ENCODE measurements around the gene SUCLA2.

Gene SUCLA2

DNA sequence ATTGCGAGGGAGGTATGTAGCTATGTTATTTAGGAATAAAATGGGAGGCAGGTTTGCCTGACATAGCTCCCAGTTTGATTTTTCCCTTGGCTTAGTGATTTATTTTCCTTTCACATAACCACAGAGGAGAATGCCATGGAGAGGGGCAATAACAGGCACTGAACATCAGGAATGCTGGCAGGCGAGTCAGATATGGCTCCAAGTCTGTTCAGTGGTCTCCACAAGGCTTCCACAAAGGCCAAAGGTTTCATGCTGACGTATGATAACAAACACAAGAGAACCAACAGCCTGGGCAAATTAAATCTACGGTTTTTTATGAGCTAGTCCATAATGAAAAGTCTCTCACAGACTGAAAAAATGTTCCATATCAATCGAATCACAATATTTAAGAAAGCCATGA is 66.7 kb downstream of the SUCLA2 start:
- no peaks in the 10 kb centered on the region for H3K36me3 ChIP-seq
- H3K9me3 ChIP-seq (ENCODE audit: severe bottlenecking) = no peaks in the 10 kb centered on the region
- no peak for DNase-seq
- no peak overlapping the region for H3K27ac ChIP-seq
- no peaks in the 10 kb centered on the region for H3K27me3 ChIP-seq (ENCODE audit: insufficient read depth, low read depth, severe bottlenecking)
- no peak overlapping the region for H3K4me3 ChIP-seq (ENCODE audit: low read depth, low read length)
- TF ChIP-seq, protein P1, sequence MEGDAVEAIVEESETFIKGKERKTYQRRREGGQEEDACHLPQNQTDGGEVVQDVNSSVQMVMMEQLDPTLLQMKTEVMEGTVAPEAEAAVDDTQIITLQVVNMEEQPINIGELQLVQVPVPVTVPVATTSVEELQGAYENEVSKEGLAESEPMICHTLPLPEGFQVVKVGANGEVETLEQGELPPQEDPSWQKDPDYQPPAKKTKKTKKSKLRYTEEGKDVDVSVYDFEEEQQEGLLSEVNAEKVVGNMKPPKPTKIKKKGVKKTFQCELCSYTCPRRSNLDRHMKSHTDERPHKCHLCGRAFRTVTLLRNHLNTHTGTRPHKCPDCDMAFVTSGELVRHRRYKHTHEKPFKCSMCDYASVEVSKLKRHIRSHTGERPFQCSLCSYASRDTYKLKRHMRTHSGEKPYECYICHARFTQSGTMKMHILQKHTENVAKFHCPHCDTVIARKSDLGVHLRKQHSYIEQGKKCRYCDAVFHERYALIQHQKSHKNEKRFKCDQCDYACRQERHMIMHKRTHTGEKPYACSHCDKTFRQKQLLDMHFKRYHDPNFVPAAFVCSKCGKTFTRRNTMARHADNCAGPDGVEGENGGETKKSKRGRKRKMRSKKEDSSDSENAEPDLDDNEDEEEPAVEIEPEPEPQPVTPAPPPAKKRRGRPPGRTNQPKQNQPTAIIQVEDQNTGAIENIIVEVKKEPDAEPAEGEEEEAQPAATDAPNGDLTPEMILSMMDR (IDR thresholded peaks at IDR 0.05; ENCODE audit: low read depth, low read length) = no peak

GRCh38 chr13:47932950-47933923 is 67.8 kb downstream of the SUCLA2 start:
- no peak for DNase-seq
- no peak overlapping the region for H3K27ac ChIP-seq
- TF ChIP-seq, protein P1 (IDR thresholded peaks at IDR 0.05; ENCODE audit: low read depth, low read length) = no peak

DNA sequence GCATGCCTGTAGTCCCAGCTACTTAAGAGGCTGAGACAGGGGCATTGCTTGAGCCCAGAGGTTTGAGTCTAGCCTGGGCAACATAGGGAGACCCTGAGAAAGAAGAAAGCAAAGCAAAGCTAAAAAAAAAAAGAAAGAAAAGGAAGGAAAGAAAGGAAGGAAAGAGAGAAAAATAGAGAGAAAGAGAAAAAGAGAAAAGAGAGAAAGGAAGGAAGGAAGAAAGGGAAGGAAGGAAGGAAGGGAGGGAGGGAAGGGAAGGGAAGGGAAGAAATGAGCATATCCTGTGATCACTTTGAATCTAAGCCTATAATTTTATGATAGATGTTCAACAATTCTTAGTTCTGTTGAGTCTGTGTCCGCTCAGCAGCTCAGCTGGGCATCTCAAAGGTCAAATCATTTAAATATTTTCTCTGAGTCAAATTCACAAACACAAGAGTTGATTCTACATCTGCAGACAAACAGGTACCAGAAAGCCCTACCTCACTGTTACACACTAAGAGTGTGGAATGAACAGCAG is 70.4 kb downstream of the SUCLA2 start:
- no peaks in the 10 kb centered on the region for H3K36me3 ChIP-seq
- H3K27me3 ChIP-seq (ENCODE audit: insufficient read depth, low read depth, severe bottlenecking) = no peaks in the 10 kb centered on the region
- no peak for DNase-seq
- TF ChIP-seq, protein P1 (IDR thresholded peaks at IDR 0.05; ENCODE audit: low read depth, low read length) = no peak
- no peak overlapping the region for H3K4me3 ChIP-seq (ENCODE audit: low read depth, low read length)
- H3K27ac ChIP-seq = no peak overlapping the region
- no peaks in the 10 kb centered on the region for H3K9me3 ChIP-seq (ENCODE audit: severe bottlenecking)

More at GRCh38 chr13:47932950-47933923, 67.8 kb downstream of the SUCLA2 start:
- Histone ChIP-seq H3K9me3 (ENCODE audit: severe bottlenecking) (no peaks in the 10 kb centered on the region), H3K36me3 (no peaks in the 10 kb centered on the region), H3K27me3 (ENCODE audit: insufficient read depth, low read depth, severe bottlenecking) (no peaks in the 10 kb centered on the region), H3K4me3 (ENCODE audit: low read depth, low read length) (no peak overlapping the region)

DNA sequence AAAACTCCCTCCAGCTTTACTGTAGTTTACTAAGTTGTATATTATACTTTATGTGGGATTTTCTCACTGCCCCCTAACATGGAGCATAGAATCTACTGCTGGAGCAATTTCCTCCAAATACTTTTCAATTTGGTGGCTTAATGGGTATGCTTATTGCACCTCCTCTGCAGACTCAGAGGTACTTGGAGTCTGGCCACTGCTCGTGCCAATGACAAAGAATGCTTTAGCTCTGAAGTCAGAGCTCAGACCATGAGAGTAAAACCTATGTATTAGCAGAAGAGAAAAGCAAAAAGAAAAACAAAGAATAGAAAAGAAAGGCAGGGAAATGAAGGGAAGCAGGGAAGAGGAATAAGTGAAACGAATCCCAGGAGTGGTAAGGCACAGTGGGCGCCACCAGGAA is 71.9 kb downstream of the SUCLA2 start:
- Histone ChIP-seq H3K27ac (no peak overlapping the region), H3K9me3 (ENCODE audit: severe bottlenecking) (no peaks in the 10 kb centered on the region), H3K27me3 (ENCODE audit: insufficient read depth, low read depth, severe bottlenecking) (no peaks in the 10 kb centered on the region), H3K36me3 (no peaks in the 10 kb centered on the region), H3K4me3 (ENCODE audit: low read depth, low read length) (no peak overlapping the region)
- TF ChIP-seq, protein P1 (IDR thresholded peaks at IDR 0.05; ENCODE audit: low read depth, low read length) = no peak
- no peak for DNase-seq

DNA sequence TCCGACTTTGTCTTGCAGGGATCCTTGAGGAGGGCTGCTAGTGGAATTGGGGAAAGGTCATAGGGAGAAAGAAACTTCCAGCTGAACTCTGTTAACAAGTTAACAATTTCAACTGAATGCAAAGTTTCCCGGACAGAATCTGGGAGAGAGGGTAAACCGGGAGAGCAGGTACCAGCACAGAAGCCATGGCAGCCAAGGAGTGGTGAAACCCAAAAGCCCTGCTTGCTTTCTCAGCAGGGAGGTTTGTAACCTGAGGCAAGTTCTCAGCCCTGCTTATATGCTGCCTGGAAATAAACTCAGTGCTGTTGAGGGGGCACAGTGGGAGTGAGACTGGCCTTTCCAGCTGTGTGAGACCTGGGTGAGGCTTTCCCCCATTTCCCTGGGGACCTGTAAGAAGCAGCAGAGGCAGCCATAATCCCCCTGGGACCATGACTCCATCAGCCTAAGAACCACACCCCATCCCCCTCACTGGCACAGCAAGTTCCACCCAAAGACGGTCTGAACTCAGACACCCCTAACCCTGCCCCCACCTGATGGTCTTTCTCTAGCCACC is 84.0 kb downstream of the SUCLA2 start:
- Histone ChIP-seq H3K4me3 (ENCODE audit: low read depth, low read length) (no peak overlapping the region), H3K9me3 (ENCODE audit: severe bottlenecking) (no peaks in the 10 kb centered on the region), H3K27ac (no peak overlapping the region), H3K36me3 (no peaks in the 10 kb centered on the region), H3K27me3 (ENCODE audit: insufficient read depth, low read depth, severe bottlenecking) (no peaks in the 10 kb centered on the region)
- no peak for DNase-seq
- TF ChIP-seq, protein P1 (IDR thresholded peaks at IDR 0.05; ENCODE audit: low read depth, low read length) = no peak

All from WERI-Rb-1 (cell line).